ENCODE results near the gene MAP3K7CL.
A peak's percentile ranks its signal among the peaks of the same experiment; 100 is the strongest.

GRCh38 chr21:29145852-29146453 is 15.5 kb downstream of the MAP3K7CL start:
- peak; percentile 32 for TF ChIP-seq EP300 (IDR thresholded peaks at IDR 0.05)
- no peak for TF ChIP-seq CTCF (IDR thresholded peaks at IDR 0.05)
